IMR-90 (cell line): ENCODE results near the gene RPE. TPM values are rescaled to one million over a fixed set of nuclear protein-coding genes. Genes with fewer than 3 reads are reported as not detected.

Source experiments
- ATAC-seq: fragments of 200-7000 bp; cut with Tn5 transposase; 2 replicates; pipeline ENCODE4 v1.9.1; 2020; ENCODE audit warnings: low read depth, mild to moderate bottlenecking, moderate library complexity
- BruUV-seq: library from RNA; stranded (reverse); fragments of 400-500 nt; replicated peaks from 2 replicates; lab custom pipeline; 2021; lab: Mats Ljungman, UMichigan
- CTCF ChIA-PET: fragments of 300-600 bp; formaldehyde crosslinking; extraction: SDS; loops from one replicate; lab custom pipeline; 2021; ENCODE audit warnings: antibody characterized with exemption; lab: Yijun Ruan, JAX
- POLR2A ChIA-PET: fragments of 300-600 bp; sonication (Branson Sonifier 250); formaldehyde crosslinking; loops from one replicate; lab custom pipeline; 2022; ENCODE audit warnings: antibody characterized with exemption; ENCODE audit not compliant: unreplicated experiment; lab: Charles Lee
- DNase-seq: peaks from one replicate; pipeline ENCODE4 v3.0.0; 2013
- H2AFZ ChIP-seq: replicated peaks from 2 replicates; pipeline ENCODE3; 2013; ENCODE audit warnings: low read length, mild to moderate bottlenecking; ENCODE audit not compliant: poor library complexity
- H2AK5ac ChIP-seq: 2 replicates; pipeline ENCODE4 v1.6.1; 2013; ENCODE audit warnings: low read depth, low read length, inconsistent platforms
- H2AK9ac ChIP-seq: replicated peaks from 2 replicates; pipeline ENCODE3; 2013; ENCODE audit warnings: mild to moderate bottlenecking, low read depth, low read length, moderate library complexity; ENCODE audit not compliant: poor library complexity
- H2BK120ac ChIP-seq: 2 replicates; pipeline ENCODE4 v1.6.1; 2013; ENCODE audit warnings: low read depth, low read length, inconsistent platforms
- H2BK15ac ChIP-seq: 3 replicates; pipeline ENCODE4 v1.6.1; 2013; ENCODE audit warnings: low read depth, low read length, inconsistent platforms
- H2BK20ac ChIP-seq: 2 replicates; pipeline ENCODE4 v1.6.1; 2013; ENCODE audit warnings: low read depth, mild to moderate bottlenecking, inconsistent platforms, low read length, moderate library complexity
- H2BK5ac ChIP-seq: 2 replicates; pipeline ENCODE4 v1.6.1; 2013; ENCODE audit warnings: mild to moderate bottlenecking, low read depth, low read length, inconsistent platforms; ENCODE audit not compliant: poor library complexity, severe bottlenecking
- H3K14ac ChIP-seq: replicated peaks from 2 replicates; pipeline ENCODE4 v1.6.1; 2013; ENCODE audit warnings: low read depth, low read length, inconsistent platforms
- H3K18ac ChIP-seq: 2 replicates; pipeline ENCODE4 v1.6.1; 2013; ENCODE audit warnings: low read depth, low read length, control low read depth
- H3K23ac ChIP-seq: 2 replicates; pipeline ENCODE4 v1.6.1; 2013; ENCODE audit warnings: low read depth, low read length, inconsistent platforms
- H3K27ac ChIP-seq: 2 replicates; pipeline ENCODE4 v1.5.1; 2013; ENCODE audit warnings: mild to moderate bottlenecking, control low read depth, low read length; ENCODE audit not compliant: insufficient read depth
- H3K27me3 ChIP-seq: 2 replicates; pipeline ENCODE4 v1.6.1; 2013; ENCODE audit warnings: low read length; ENCODE audit not compliant: control insufficient read depth, insufficient read depth
- H3K36me3 ChIP-seq: 2 replicates; pipeline ENCODE4 v1.6.1; 2013; ENCODE audit warnings: low read length, mixed read lengths; ENCODE audit not compliant: control insufficient read depth, insufficient read depth
- H3K4ac ChIP-seq: 2 replicates; pipeline ENCODE4 v1.6.1; 2013; ENCODE audit warnings: low read depth, low read length, inconsistent platforms
- H3K4me1 ChIP-seq: 2 replicates; pipeline ENCODE4 v1.6.1; 2013; ENCODE audit warnings: low read length, mixed read lengths; ENCODE audit not compliant: control insufficient read depth, insufficient read depth
- H3K4me2 ChIP-seq: 2 replicates; pipeline ENCODE4 v1.6.1; 2013; ENCODE audit warnings: low read depth, mild to moderate bottlenecking, control low read depth, low read length, moderate library complexity
- H3K4me3 ChIP-seq: 2 replicates; pipeline ENCODE4 v1.5.1; 2013; ENCODE audit warnings: low read depth, mild to moderate bottlenecking, control low read depth, low read length, moderate library complexity; ENCODE audit not compliant: insufficient read depth
- H3K56ac ChIP-seq: 2 replicates; pipeline ENCODE4 v1.6.1; 2013; ENCODE audit warnings: low read length, inconsistent platforms; ENCODE audit not compliant: insufficient read depth; ENCODE audit errors: extremely low read depth
- H3K79me1 ChIP-seq, 2 experiments: 2 replicates each; pipeline ENCODE4 v1.6.1; 2013; ENCODE audit warnings: low read length in 2 of 2, inconsistent platforms in 1 of 2, low read depth in 1 of 2
- H3K9ac ChIP-seq: 2 replicates; pipeline ENCODE4 v1.6.1; 2013; ENCODE audit warnings: low read depth, low read length, control low read depth
- H3K9me1 ChIP-seq: 2 replicates; pipeline ENCODE4 v1.6.1; 2013; ENCODE audit warnings: low read length, inconsistent platforms; ENCODE audit not compliant: insufficient read depth
- H3K9me3 ChIP-seq: 2 replicates; pipeline ENCODE4 v1.6.1; 2013; ENCODE audit warnings: low read length; ENCODE audit not compliant: control insufficient read depth, insufficient read depth
- H4K20me1 ChIP-seq: 2 replicates; pipeline ENCODE4 v1.6.1; 2013; ENCODE audit warnings: low read length, inconsistent platforms; ENCODE audit not compliant: insufficient read depth
- H4K5ac ChIP-seq: 2 replicates; pipeline ENCODE4 v1.6.1; 2013; ENCODE audit warnings: mild to moderate bottlenecking, low read depth, low read length, control low read depth
- H4K8ac ChIP-seq, 2 experiments: 2 replicates each; pipeline ENCODE4 v1.6.1; 2013; ENCODE audit warnings: low read depth in 2 of 2, low read length in 2 of 2, control low read depth in 1 of 2, inconsistent platforms in 1 of 2
- H4K91ac ChIP-seq: 2 replicates; pipeline ENCODE4 v1.6.1; 2013; ENCODE audit warnings: low read depth, low read length, inconsistent platforms; ENCODE audit not compliant: insufficient read depth
- BHLHE40 ChIP-seq: fragments of 150-350 bp; IDR thresholded peaks from 2 replicates; pipeline ENCODE4 v1.6.1; 2016; ENCODE audit warnings: mild to moderate bottlenecking, low read depth, low read length
- CEBPB ChIP-seq: IDR thresholded peaks from 2 replicates; pipeline ENCODE4 v1.6.1; 2012; ENCODE audit warnings: low read depth, low read length, improper control_type of control experiment
- CHD1 ChIP-seq: IDR thresholded peaks from 2 replicates; pipeline ENCODE4 v1.6.1; 2012; ENCODE audit warnings: low read depth, low read length, improper control_type of control experiment
- CTCF ChIP-seq: conservative IDR thresholded peaks from 2 replicates; pipeline ENCODE4 v1.5.1; 2012; ENCODE audit warnings: mild to moderate bottlenecking, low read depth, low read length, improper control_type of control experiment
- ELK1 ChIP-seq: fragments of 150-350 bp; IDR thresholded peaks from 2 replicates; pipeline ENCODE4 v1.6.1; 2016; ENCODE audit warnings: low read depth, mild to moderate bottlenecking, low read length, moderate library complexity, borderline replicate concordance
- FOS ChIP-seq: fragments of 150-350 bp; IDR thresholded peaks from 2 replicates; pipeline ENCODE4 v1.6.1; 2016; ENCODE audit warnings: low read depth, low read length
- MAFK ChIP-seq: IDR thresholded peaks from 2 replicates; pipeline ENCODE4 v1.6.1; 2012; ENCODE audit warnings: low read depth, low read length, improper control_type of control experiment
- MAZ ChIP-seq: IDR thresholded peaks from 2 replicates; pipeline ENCODE4 v1.6.1; 2012; ENCODE audit warnings: low read depth, mild to moderate bottlenecking, low read length, improper control_type of control experiment, moderate library complexity, borderline replicate concordance
- MXI1 ChIP-seq: IDR thresholded peaks from 2 replicates; pipeline ENCODE4 v1.6.1; 2012; ENCODE audit warnings: low read depth, mild to moderate bottlenecking, low read length, moderate library complexity, borderline replicate concordance
- NFE2L2 ChIP-seq: fragments of 150-350 bp; IDR thresholded peaks from 2 replicates; pipeline ENCODE4 v1.6.1; 2016; ENCODE audit warnings: low read depth, mild to moderate bottlenecking, low read length
- POLR2A ChIP-seq: IDR thresholded peaks from 2 replicates; pipeline ENCODE4 v1.6.1; 2012; ENCODE audit warnings: mild to moderate bottlenecking, low read depth, low read length
- RAD21 ChIP-seq: IDR thresholded peaks from 2 replicates; pipeline ENCODE4 v1.6.1; 2012; ENCODE audit warnings: low read length, improper control_type of control experiment
- RCOR1 ChIP-seq: IDR thresholded peaks from 2 replicates; pipeline ENCODE4 v1.6.1; 2012; ENCODE audit warnings: mild to moderate bottlenecking, low read length, improper control_type of control experiment; ENCODE audit not compliant: insufficient replicate concordance
- RFX5 ChIP-seq: IDR thresholded peaks from 2 replicates; pipeline ENCODE4 v1.8.0; 2012; ENCODE audit warnings: low read depth, mild to moderate bottlenecking, low read length, moderate library complexity
- SMC3 ChIP-seq: fragments of 150-350 bp; IDR thresholded peaks from 2 replicates; pipeline ENCODE4 v1.6.1; 2016; ENCODE audit warnings: low read depth, mild to moderate bottlenecking, antibody characterized with exemption, low read length, moderate library complexity
- USF2 ChIP-seq: fragments of 150-350 bp; IDR thresholded peaks from 2 replicates; pipeline ENCODE4 v1.6.1; 2017; ENCODE audit warnings: mild to moderate bottlenecking, antibody characterized with exemption, low read length, low read depth
- WGBS, 2 experiments: methylation state at CpG; one replicate each; pipeline versions ENCODE4 v1.1.5 to v1.1.7; 2013; ENCODE audit warnings: missing lambda C conversion rate in 2 of 2; ENCODE audit not compliant: insufficient read length in 1 of 2; ENCODE audit errors: extremely low coverage in 2 of 2; 5-methylcytosine and 5-hydroxymethylcytosine counted together
- dilution Hi-C: fragments of 300-500 bp; cut with HindIII; formaldehyde crosslinking; loops from one replicate; pipeline ENCODE4 v1.14.3; 2018; ENCODE audit warnings: low sequenced_read_pairs; ENCODE audit not compliant: unreplicated experiment
- in situ Hi-C: fragments of 300-500 bp; cut with MboI; formaldehyde crosslinking; loops from 3 replicates; pipeline ENCODE4 v1.14.3; 2019; ENCODE audit warnings: low sequenced_read_pairs, inconsistent platforms, mixed read lengths
- intact Hi-C: fragments of 100-400 bp; cut with micrococcal nuclease; formaldehyde crosslinking; loops from 2 replicates; pipeline ENCODE4 v1.10.0; 2022
- polyA plus RNA-seq, 3 experiments: library from polyadenylated mRNA; depleted of rRNA; stranded (reverse); fragments of >200 nt; gene quantifications; 2 replicates each; pipeline ENCODE4 v1.2.3, GENCODE V29; 2012; ENCODE audit warnings: low replicate concordance in 1 of 3
- total RNA-seq: library from RNA; depleted of rRNA; stranded (reverse); fragments of >200 nt; gene quantifications from 2 replicates; pipeline ENCODE4 v1.2.3, GENCODE V29; 2012

Gene RPE
- total and polyA plus RNA-seq, 2 of the 4 experiments (the other 2 are of a cell fraction): 66.7 to 339 TPM

GRCh38 chr2:209986415-209986814 lies 16.0 kb upstream of the RPE start:
- no peak overlapping the region for H2AK5ac ChIP-seq
- H2AK9ac ChIP-seq: no peak overlapping the region
- no peaks in the 10 kb centered on the region for H3K4me1 ChIP-seq
- DNase-seq: no peak
- H3K14ac ChIP-seq: no peak overlapping the region
- H3K9me3 ChIP-seq: no peaks in the 10 kb centered on the region
- intact Hi-C loops (no loop called here), in situ Hi-C loops (no loop called here), dilution Hi-C loops (no loop called here)
- CTCF ChIA-PET: no interaction called here
- H3K79me1 ChIP-seq: no peaks in the 10 kb centered on the region
- BruUV-seq: no TSS peak
- POLR2A ChIA-PET: no interaction called here
- H4K20me1 ChIP-seq: no peaks in the 10 kb centered on the region
- no peak overlapping the region for H2BK5ac ChIP-seq
- no peak for ATAC-seq
- H3K9ac ChIP-seq: no peak overlapping the region
- TF ChIP-seq ELK1 (no peak), CTCF (no peak), NFE2L2 (no peak), SMC3 (no peak), MXI1 (no peak), RCOR1 (no peak), CHD1 (no peak), MAZ (no peak), MAFK (no peak), RFX5 (no peak), CEBPB (no peak), POLR2A (no peak), RAD21 (no peak), BHLHE40 (no peak), FOS (no peak), USF2 (no peak)
- H4K5ac ChIP-seq: no peak overlapping the region
- H2BK15ac ChIP-seq: no peak overlapping the region
- no peak overlapping the region for H2BK20ac ChIP-seq
- no peak overlapping the region for H3K4ac ChIP-seq
- H3K9me1 ChIP-seq: no peaks in the 10 kb centered on the region
- H2BK120ac ChIP-seq: no peak overlapping the region
- no peaks in the 10 kb centered on the region for H3K36me3 ChIP-seq
- no peak overlapping the region for H2AFZ ChIP-seq
- no peak overlapping the region for H4K91ac ChIP-seq
- H3K4me2 ChIP-seq: no peak overlapping the region
- H3K18ac ChIP-seq: no peak overlapping the region
- no peak overlapping the region for H3K56ac ChIP-seq
- no CpG with 5 or more reads among the region's 2 CpGs for WGBS, 2 experiments
- no peak overlapping the region for H4K8ac ChIP-seq
- no peak overlapping the region for H3K27ac ChIP-seq
- no peak overlapping the region for H3K23ac ChIP-seq
- no peaks in the 10 kb centered on the region; the same call in none of the 2 replicates for H3K27me3 ChIP-seq
- no peak overlapping the region for H3K4me3 ChIP-seq
